ENCODE results near the gene ORAI1.
"Not testable (repeated sequence)": the region's sequence is repeated elsewhere in the genome, so short reads cannot be mapped to it uniquely, and the experiment has no call there.

DNA sequence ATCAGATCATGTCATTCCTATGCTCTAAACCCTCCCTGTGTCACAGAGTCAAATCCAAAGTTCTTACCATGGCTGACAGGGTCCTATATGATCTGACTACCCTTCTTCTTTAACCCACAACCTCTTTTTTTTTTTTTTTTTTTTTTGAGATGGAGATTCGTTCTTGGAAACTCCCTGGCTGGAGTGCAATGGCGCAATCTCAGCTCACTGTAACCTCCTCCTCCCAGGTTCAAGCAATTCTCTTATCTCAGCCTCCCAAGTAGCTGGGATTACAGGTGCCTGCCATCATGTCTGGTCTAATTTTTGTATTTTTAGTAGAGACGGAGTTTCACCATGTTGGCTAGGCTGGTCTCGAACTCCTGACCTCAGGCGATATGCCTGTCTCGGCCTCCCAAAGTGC, 40.5 kb downstream of the ORAI1 start:
- TF ChIP-seq, protein P1, sequence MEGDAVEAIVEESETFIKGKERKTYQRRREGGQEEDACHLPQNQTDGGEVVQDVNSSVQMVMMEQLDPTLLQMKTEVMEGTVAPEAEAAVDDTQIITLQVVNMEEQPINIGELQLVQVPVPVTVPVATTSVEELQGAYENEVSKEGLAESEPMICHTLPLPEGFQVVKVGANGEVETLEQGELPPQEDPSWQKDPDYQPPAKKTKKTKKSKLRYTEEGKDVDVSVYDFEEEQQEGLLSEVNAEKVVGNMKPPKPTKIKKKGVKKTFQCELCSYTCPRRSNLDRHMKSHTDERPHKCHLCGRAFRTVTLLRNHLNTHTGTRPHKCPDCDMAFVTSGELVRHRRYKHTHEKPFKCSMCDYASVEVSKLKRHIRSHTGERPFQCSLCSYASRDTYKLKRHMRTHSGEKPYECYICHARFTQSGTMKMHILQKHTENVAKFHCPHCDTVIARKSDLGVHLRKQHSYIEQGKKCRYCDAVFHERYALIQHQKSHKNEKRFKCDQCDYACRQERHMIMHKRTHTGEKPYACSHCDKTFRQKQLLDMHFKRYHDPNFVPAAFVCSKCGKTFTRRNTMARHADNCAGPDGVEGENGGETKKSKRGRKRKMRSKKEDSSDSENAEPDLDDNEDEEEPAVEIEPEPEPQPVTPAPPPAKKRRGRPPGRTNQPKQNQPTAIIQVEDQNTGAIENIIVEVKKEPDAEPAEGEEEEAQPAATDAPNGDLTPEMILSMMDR (IDR thresholded peaks at IDR 0.05; ENCODE audit: low read depth, low read length): not testable (repeated sequence)
- TF ChIP-seq POLR2A (IDR thresholded peaks at IDR 0.05; ENCODE audit: extremely low read depth, insufficient read length); MAX (IDR thresholded peaks at IDR 0.05; ENCODE audit: low read depth, low read length): not testable (repeated sequence)

All from NB4 (cell line).